ENCODE results near the gene LILRA1. TPM values are rescaled to one million over a fixed set of nuclear protein-coding genes. Genes with fewer than 3 reads are reported as not detected.

LILRA1 gene
- total and polyA plus RNA-seq, 4 donors, result 1.2 to 21.3 (median 5.2) TPM

GRCh38 chr19:54612428-54612827 is 19.0 kb downstream of the LILRA1 start:
- Histone ChIP-seq H3K9ac (ENCODE audit: insufficient read depth in 1 of 2, low read length in 2 of 2) (no peak overlapping the region), H3K36me3 (ENCODE audit: control insufficient read depth in 4 of 4, insufficient read depth in 4 of 4, low read length in 4 of 4) (no peaks in the 10 kb centered on the region), H3K27me3 (ENCODE audit: control insufficient read depth in 3 of 3, insufficient read depth in 3 of 3, low read length in 2 of 3) (no peaks in the 10 kb centered on the region), H3K9me3 (ENCODE audit: control insufficient read depth in 4 of 4, insufficient read depth in 3 of 4, low read length in 3 of 4) (peaks cover 0 to 6% (median 2%) of the 10 kb centered on the region in 4 donors), H3K4me3 (no peak overlapping the region), H3K27ac (ENCODE audit: low read depth in 1 of 2, low read length in 1 of 2) (no peak overlapping the region), H3K4me1 (ENCODE audit: control insufficient read depth in 5 of 5, insufficient read depth in 5 of 5, low read length in 5 of 5) (no peaks in the 10 kb centered on the region)
- ATAC-seq (ENCODE audit: insufficient read depth, low FRiP score) (no peak), DNase-seq (no peak)
- no peak for TF ChIP-seq CTCF (IDR thresholded peaks at IDR 0.05; ENCODE audit: control extremely low read depth, extremely low read depth)
- WGBS, 2 donors, result 88 to 93% methylated on average over 1 of the region's 1 CpG

- Histone ChIP-seq H3K4me1 (ENCODE audit: control insufficient read depth in 5 of 5, insufficient read depth in 5 of 5, low read length in 5 of 5) (no peaks in the 10 kb centered on the region), H3K27me3 (ENCODE audit: control insufficient read depth in 3 of 3, insufficient read depth in 3 of 3, low read length in 2 of 3) (no peaks in the 10 kb centered on the region), H3K9me3 (ENCODE audit: control insufficient read depth in 4 of 4, insufficient read depth in 3 of 4, low read length in 3 of 4) (peaks cover 0 to 5% (median 1%) of the 10 kb centered on the region in 4 donors), H3K27ac (ENCODE audit: low read depth in 1 of 2, low read length in 1 of 2) (no peak overlapping the region), H3K4me3 (no peak overlapping the region), H3K9ac (ENCODE audit: insufficient read depth in 1 of 2, low read length in 2 of 2) (no peak overlapping the region), H3K36me3 (ENCODE audit: control insufficient read depth in 4 of 4, insufficient read depth in 4 of 4, low read length in 4 of 4) (no peaks in the 10 kb centered on the region)
- ATAC-seq (ENCODE audit: insufficient read depth, low FRiP score) (no peak), DNase-seq (no peak)
- TF ChIP-seq CTCF (IDR thresholded peaks at IDR 0.05; ENCODE audit: control extremely low read depth, extremely low read depth), result no peak
- 74 to 88% methylated on average over 1 of the region's 1 CpG for WGBS, 2 donors
Observed at GRCh38 chr19:54614726-54615125, 21.3 kb downstream of the LILRA1 start.

GRCh38 chr19:54616057-54616456 is 22.6 kb downstream of the LILRA1 start:
- H3K9ac ChIP-seq (ENCODE audit: insufficient read depth in 1 of 2, low read length in 2 of 2), result no peak overlapping the region
- DNase-seq, result no peak
- H3K36me3 ChIP-seq (ENCODE audit: control insufficient read depth in 4 of 4, insufficient read depth in 4 of 4, low read length in 4 of 4), result no peaks in the 10 kb centered on the region
- no peaks in the 10 kb centered on the region for H3K4me1 ChIP-seq (ENCODE audit: control insufficient read depth in 5 of 5, insufficient read depth in 5 of 5, low read length in 5 of 5)
- no peak overlapping the region for H3K27ac ChIP-seq (ENCODE audit: low read depth in 1 of 2, low read length in 1 of 2)
- TF ChIP-seq CTCF (IDR thresholded peaks at IDR 0.05; ENCODE audit: control extremely low read depth, extremely low read depth), result no peak
- no peak overlapping the region for H3K4me3 ChIP-seq
- WGBS, 2 donors, result 68 to 73% methylated on average over 3 of the region's 3 CpGs
- peaks cover 0 to 3% (median 1%) of the 10 kb centered on the region in 4 donors for H3K9me3 ChIP-seq (ENCODE audit: control insufficient read depth in 4 of 4, insufficient read depth in 3 of 4, low read length in 3 of 4)
- ATAC-seq (ENCODE audit: insufficient read depth, low FRiP score), result no peak
- H3K27me3 ChIP-seq (ENCODE audit: control insufficient read depth in 3 of 3, insufficient read depth in 3 of 3, low read length in 2 of 3), result no peaks in the 10 kb centered on the region
